NCI-H1105 treated with DMSO at 0.1 percent for 48 hours (cell line): ENCODE data around the gene TMEM232.
A peak's percentile ranks its signal among the peaks of the same experiment; 100 is the strongest.

Experiments used
- DNase-seq: peaks from one replicate; lab custom pipeline; 2025; lab: John Stamatoyannopoulos, UW

Gene TMEM232

DNA sequence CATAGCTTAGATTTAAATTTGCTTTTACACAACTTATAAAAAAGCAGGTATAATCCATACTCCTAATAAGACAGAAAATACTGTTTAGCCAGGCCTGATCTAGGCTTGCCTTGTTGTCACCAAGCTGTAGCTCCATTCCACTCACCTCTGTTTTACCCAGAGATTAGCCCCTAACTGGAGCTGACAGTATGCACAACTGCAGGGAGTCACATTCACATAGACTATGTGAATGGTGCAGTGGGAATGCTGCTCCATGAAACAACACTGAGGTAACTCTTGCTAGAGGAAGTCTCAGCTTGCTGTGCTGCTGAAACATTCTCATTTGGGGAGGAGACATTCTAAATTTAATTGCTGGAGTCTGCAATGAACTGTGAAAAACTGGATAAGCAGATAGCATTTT lies 209.1 kb downstream of the TMEM232 start:
- DNase-seq: no peak

DNA sequence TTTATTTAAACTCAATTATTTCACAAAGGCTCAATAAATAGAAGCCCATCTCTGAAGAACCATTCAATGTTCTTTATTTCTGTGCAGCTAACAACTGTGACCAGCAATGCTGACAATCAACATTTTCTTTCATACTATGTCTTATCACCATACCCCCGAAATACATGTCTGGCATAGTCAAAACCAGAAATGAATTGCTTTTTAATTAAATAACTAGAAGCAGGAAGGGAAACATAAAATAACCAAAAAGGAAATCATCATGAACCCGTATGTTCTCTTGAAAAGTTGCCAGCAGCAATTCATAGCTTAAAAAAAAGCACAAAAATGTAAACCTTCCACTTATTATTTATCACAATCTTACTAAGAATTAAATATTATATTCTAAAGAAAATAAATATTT lies 212.4 kb downstream of the TMEM232 start:
- DNase-seq: no peak

DNA sequence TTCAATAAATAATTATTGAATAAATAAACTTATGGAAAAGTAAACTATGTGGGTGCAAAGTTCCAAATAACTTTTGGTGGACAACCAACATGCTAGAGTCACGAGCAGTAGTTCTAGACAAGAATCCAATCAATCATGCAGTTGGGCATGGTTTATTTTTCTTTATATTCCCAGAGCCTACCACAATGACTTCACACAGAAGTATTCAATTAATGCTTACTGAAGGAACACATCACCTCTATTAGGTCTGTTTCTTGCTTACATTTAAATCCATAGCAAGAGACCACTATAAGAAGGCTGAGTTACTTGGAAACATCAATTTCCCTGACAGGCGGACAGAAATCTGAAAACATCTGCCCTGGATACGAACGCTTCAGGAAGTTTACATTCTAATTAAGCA lies 214.2 kb downstream of the TMEM232 start:
- no peak for DNase-seq

DNA sequence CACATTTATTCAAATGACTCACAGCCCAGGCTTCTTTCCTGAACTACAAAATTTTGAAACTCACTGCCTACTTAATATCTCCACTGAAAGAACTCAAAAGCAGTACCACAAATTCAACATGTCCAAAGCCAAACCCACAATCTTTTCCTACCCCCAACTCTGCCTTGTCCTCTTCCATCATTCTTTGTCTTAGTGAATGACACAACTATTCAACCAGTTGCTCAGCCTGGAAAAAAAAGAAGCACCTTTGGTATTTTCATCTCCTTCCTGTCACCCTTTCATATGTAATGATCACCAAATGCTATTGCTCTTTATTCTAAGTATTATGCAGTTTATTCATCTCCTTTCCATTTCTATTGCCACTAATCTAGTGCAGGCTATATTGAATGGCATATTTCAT lies 216.3 kb downstream of the TMEM232 start:
- DNase-seq: no peak

GRCh38 chr5:110507972-110508371 lies 218.5 kb downstream of the TMEM232 start:
- no peak for DNase-seq

GRCh38 chr5:110506378-110506777 lies 220.1 kb downstream of the TMEM232 start:
- no peak for DNase-seq

DNA sequence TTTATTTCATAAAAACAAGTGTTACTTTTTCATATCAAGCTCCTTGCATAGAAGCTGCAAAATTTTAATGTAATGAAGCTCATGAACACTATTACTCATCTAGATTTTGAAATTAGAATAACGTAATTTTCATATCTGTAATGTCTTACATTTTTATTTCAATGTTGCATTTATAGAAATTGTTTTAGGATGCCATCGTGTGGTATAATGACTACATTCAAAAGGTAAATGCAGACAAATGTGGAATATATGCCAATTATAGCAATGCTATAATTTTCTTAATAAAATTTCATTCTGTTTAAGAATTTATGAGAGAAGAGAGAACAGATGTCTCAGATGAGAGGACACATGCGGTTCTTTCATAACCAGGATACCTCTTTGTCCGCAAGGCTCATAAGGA lies 230.2 kb downstream of the TMEM232 start:
- no peak for DNase-seq

DNA sequence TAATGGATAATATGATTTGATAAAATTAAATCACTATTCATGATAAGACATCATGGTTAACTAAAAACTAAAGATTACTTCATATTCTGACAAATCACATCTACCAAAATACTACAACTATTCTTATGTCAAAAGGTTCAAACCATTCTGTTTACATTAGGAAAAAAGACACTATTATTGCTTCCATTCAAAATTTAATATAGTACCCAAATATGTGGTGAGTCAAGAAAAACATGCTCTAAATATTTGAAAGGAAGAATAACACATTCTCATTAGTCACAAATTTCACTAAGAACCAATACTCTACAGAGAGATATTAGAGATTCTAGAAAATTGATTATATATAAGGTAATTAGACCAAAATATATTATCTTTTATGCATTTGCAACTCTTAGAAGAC lies 234.0 kb downstream of the TMEM232 start:
- DNase-seq: no peak

DNA sequence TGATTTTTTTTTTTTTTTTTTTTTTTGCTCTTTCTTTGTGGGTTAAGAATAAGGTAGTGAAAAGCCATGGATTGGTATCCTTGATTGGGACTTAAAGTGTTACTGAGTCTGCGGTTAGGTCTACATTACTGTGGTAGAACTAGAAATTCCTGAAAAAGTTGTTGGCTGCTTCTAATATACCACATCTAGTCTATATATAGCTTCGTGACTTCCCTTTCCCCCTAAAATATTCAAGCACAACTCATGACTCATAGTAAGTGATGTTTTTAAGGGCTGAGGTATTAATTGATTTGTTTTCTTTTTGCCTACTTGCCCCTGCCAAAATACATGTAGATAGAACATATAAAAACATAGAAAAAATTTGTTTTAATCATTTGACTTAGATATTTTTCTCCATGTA lies 247.6 kb downstream of the TMEM232 start:
- DNase-seq: no peak

DNA sequence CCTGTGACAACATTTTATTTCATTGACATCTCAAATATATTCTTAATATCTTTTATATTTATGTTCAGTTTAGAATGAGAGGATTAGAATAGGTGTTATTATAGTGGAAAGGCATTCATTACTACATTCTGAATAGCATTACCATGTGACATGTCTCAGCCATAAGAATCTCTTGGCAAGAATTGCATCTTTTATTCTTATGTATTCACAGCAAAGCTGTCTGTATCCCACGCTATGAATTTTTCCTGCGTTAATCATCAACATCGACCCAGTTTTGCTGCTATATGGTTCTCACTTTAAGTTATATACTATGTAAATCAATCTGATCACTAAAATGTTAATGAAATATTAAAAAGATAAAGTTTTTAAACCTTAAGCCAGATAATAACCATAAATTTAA lies 248.6 kb downstream of the TMEM232 start:
- no peak for DNase-seq

- no peak for DNase-seq
Observed at GRCh38 chr5:110476164-110476563, 250.3 kb downstream of the TMEM232 start.

DNA sequence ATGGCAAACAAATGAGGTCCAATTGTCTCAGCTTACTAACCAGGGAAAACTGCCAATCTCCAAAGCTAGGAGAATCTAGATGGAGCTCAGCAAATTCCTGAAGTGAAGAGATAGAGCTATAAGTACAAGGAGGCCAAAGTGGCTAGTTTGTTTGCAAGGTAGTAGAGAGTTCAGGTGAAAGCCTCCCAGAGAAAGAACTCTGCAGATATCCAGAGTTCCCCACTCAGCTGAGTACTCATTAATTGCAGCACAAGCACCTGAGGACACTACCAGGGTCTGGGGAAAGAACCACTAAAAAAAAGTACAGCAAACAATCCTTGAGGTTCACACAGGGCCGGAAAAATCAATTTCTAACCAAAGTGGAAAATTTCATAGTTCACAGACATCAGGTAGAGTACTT lies 250.9 kb downstream of the TMEM232 start:
- no peak for DNase-seq

GRCh38 chr5:110469486-110469885 lies 257.0 kb downstream of the TMEM232 start:
- no peak for DNase-seq

DNA sequence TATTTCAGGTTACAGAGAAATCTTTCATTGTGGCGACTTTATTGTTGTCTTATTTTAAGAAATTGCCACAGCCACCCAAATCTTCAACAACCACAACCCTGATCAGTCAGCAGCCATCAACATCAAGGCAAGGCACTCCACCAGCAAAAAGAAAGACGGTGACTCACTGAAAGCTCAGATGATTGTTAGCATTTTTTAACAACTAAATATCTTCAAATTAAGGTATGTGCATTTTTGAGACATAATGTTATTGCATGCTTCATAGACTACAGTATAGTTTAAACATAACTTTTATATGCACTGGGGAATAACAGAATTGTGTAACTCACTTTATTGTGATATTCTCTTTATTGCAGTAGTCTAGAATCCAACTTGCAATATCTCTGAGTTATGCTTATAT lies 263.4 kb downstream of the TMEM232 start:
- no peak for DNase-seq

- no peak for DNase-seq
Observed at GRCh38 chr5:110460837-110461236, 265.6 kb downstream of the TMEM232 start.

DNA sequence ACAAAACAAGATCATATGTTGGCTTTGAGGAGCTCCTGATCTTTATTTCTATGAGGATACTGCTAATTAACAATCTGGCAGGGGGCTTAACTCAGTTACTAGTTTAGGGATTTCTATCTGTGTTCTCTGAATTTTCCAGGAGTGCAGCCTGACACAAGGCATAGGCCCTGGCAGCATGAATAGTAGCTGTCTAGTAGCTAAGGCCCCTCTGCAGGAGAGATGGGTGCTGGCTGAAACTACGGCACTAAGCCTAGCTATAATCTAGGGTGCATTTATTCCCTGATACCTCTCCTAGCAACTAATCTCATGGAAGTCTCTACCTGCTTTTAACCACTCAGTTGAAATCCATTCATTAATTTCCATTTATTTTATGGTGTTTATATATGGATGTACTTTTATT lies 268.2 kb downstream of the TMEM232 start:
- no peak for DNase-seq

GRCh38 chr5:110442856-110443255 lies 283.6 kb downstream of the TMEM232 start:
- no peak for DNase-seq

GRCh38 chr5:110441035-110441434 lies 285.4 kb downstream of the TMEM232 start:
- peak; percentile 2 for DNase-seq

DNA sequence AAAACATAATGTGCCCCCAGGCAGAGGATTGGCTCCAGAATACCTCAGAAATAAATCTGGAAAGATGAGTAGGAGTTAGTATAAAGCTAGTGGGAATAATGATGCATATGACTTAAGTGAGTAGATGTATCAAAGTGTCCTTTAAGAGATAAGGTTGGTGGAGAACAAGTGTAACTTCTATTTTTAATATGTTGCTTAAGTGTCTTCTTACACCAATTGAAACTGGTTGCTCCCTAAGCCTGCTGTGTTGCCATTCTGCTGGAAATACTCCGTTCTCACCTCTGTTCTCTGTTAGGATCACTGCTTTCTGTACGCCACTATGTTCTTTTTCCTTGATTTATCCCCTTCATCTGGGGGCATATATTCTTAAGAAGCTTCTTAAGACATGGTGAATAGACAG lies 286.4 kb downstream of the TMEM232 start:
- no peak for DNase-seq

DNA sequence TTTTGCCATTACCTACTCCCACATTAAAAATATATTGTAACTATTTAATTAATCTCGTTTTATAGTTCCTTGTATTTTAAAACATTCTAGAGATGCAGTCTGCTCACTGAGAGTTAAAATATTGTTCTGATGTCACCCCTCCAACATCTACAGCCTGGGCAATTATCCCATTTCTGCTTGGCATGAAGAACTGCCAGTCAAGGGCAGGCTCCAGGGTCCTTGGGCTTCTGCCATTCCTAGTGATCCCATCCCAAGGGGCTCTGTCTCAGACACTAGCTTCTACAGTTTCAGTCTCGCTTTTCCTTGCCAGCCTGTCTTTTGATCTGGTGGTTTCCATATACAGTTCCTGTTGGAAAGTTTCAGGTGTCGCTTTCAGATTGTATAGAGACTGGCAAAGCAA lies 287.2 kb downstream of the TMEM232 start:
- DNase-seq: no peak

DNA sequence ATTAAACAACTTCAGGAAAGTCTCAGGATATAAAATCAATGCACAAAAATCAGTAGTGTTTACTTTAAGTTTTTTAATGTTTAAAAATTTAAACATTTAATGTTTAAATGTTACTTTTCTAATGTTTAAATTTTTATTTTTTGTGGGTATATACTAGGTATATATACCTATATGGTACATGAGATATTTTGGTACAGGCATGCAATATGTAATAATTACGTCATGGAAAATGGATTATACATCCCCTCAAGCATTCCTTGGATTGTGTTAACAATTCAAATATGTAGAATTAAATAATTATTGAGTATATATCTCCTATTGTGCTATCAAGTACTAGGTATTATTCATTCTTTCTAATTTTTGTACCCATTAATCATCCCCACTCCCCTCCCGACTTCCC lies 291.3 kb downstream of the TMEM232 start:
- no peak for DNase-seq

DNA sequence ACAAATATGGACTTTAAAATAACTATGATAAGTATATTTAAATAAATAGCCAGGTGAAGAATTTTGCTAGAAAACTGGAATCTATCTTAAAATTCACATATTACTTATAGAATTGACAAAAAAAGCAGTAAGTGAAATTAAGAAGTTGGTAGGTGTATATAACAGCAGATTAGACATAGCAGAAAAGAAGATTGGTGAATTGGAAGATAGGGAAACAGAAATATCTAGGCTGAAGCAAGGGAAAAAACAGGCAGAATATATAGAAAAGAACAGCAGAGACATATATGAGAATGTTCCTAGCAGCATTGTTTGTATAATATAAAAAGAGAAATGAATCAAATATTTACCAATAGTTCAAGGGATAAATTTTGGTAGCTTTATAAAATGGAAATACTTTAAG lies 294.9 kb downstream of the TMEM232 start:
- DNase-seq: no peak

DNA sequence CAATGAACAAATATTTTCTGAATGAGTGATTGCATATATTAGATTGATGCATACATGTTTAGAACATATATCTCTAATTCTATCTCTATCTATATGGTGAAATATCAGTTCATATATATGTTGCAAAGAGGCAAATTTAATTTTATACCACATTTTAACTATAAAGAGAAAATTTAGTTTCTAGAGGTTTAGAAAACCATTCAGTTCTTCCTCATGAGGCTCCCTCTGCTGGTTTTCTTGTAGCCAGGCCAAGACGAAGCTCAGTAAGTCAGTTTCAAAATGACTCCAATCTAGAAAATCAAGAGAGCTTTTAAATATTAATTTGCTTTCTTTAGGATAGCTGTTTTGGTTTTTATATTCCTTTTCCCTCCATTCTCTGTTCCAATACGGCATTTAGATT lies 312.1 kb downstream of the TMEM232 start:
- DNase-seq: no peak

- no peak for DNase-seq
Observed at GRCh38 chr5:110413856-110414255, 312.6 kb downstream of the TMEM232 start.

GRCh38 chr5:110409571-110409970 lies 316.9 kb downstream of the TMEM232 start:
- no peak for DNase-seq
